Endothelial cell of umbilical vein (primary cell): ENCODE data around the gene HEXIM2. TPM values are rescaled to one million over a fixed set of nuclear protein-coding genes. Genes with fewer than 3 reads are reported as not detected.

Experiments used
- BruUV-seq: library from RNA; stranded (reverse); fragments of 400-500 nt; replicated peaks from 2 replicates; lab custom pipeline; 2021; lab: Mats Ljungman, UMichigan
- CTCF ChIA-PET: fragments of 300-600, 350-600 bp; sonication (Branson Sonifier 250); formaldehyde crosslinking; loops from one replicate; lab custom pipeline; 2021; ENCODE audit warnings: antibody characterized with exemption, inconsistent platforms; lab: Charles Lee
- POLR2A ChIA-PET: fragments of 300-600, 350-600 bp; sonication (Branson Sonifier 250); formaldehyde crosslinking; loops from one replicate; lab custom pipeline; 2021; ENCODE audit warnings: antibody characterized with exemption, inconsistent platforms; lab: Charles Lee
- DNase-seq: peaks from one replicate; pipeline ENCODE4 v3.0.0-alpha.2; 2011; ENCODE audit warnings: low read depth, low spot score
- FAIRE-seq: peaks from 2 replicates; lab custom pipeline; 2011; peaks lifted over from hg19 to GRCh38; lab: Jason Lieb, UNC
- H2AFZ ChIP-seq: 2 replicates; pipeline ENCODE4 v1.6.0; 2012; ENCODE audit warnings: low read depth, low read length, control low read depth, inconsistent platforms
- H3K27ac ChIP-seq: 2 replicates; pipeline ENCODE4 v1.5.1; 2011; ENCODE audit warnings: low read depth, mild to moderate bottlenecking, control low read depth, low read length, moderate library complexity; ENCODE audit not compliant: insufficient read depth
- H3K27me3 ChIP-seq, 2 experiments: 2 replicates each; pipeline versions ENCODE4 v1.6.0 to v1.6.1; 2011; ENCODE audit warnings: low read length in 2 of 2, mixed read lengths in 1 of 2; ENCODE audit not compliant: control insufficient read depth in 2 of 2, insufficient read depth in 2 of 2
- H3K36me3 ChIP-seq, 2 experiments: 2 replicates in 1 of 2; 3 replicates in 1 of 2; pipeline ENCODE4 v1.5.1; 2011; ENCODE audit warnings: low read length in 2 of 2, mild to moderate bottlenecking in 1 of 2, moderate library complexity in 1 of 2; ENCODE audit not compliant: control insufficient read depth in 2 of 2, insufficient read depth in 2 of 2; ENCODE audit errors: extremely low read depth in 1 of 2
- H3K4me1 ChIP-seq: 3 replicates; pipeline ENCODE4 v1.5.1; 2011; ENCODE audit warnings: mild to moderate bottlenecking, low read length; ENCODE audit not compliant: control insufficient read depth, insufficient read depth; ENCODE audit errors: extremely low read depth
- H3K4me2 ChIP-seq: 2 replicates; pipeline ENCODE4 v1.6.1; 2011; ENCODE audit warnings: low read length, control low read depth, mixed read lengths; ENCODE audit not compliant: insufficient read depth
- H3K4me3 ChIP-seq, 3 experiments: fragments of 200-600 bp in 1 of 3; sonication (generic), shearing (Covaris generic) in 1 of 3; replicated peaks in 1 of 3; 2 replicates each; pipeline ENCODE4 v1.5.1; 2011 to 2016; ENCODE audit warnings: control low read depth in 3 of 3, low read length in 3 of 3, mild to moderate bottlenecking in 2 of 3, inconsistent platforms in 1 of 3, low read depth in 1 of 3, moderate library complexity in 1 of 3; ENCODE audit not compliant: insufficient read depth in 1 of 3
- H3K79me2 ChIP-seq: 2 replicates; pipeline ENCODE4 v1.6.0; 2012; ENCODE audit warnings: low read length, inconsistent platforms; ENCODE audit not compliant: control insufficient read depth, insufficient read depth
- H3K9ac ChIP-seq: replicated peaks from 2 replicates; pipeline ENCODE3; 2011; ENCODE audit warnings: low read length, control low read depth; ENCODE audit not compliant: insufficient read depth; ENCODE audit errors: extremely low read depth
- H3K9me1 ChIP-seq: replicated peaks from 3 replicates; pipeline ENCODE4 v1.6.0; 2011; ENCODE audit warnings: mild to moderate bottlenecking, low read length; ENCODE audit not compliant: control insufficient read depth, insufficient read depth; ENCODE audit errors: extremely low read depth
- H3K9me3 ChIP-seq: replicated peaks from 2 replicates; pipeline ENCODE4 v1.5.1; 2012; ENCODE audit warnings: low read length, inconsistent platforms; ENCODE audit not compliant: control insufficient read depth, insufficient read depth
- H4K20me1 ChIP-seq: replicated peaks from 2 replicates; pipeline ENCODE3; 2011; ENCODE audit warnings: mild to moderate bottlenecking, low read length; ENCODE audit not compliant: control insufficient read depth, insufficient read depth; ENCODE audit errors: extremely low read depth
- EZH2 ChIP-seq: IDR thresholded peaks from 2 replicates; pipeline ENCODE4 v1.6.1; 2012; ENCODE audit warnings: borderline replicate concordance, low read depth, mild to moderate bottlenecking, moderate library complexity, low read length, inconsistent platforms; ENCODE audit not compliant: severe bottlenecking
- FOS ChIP-seq: IDR thresholded peaks from 2 replicates; pipeline ENCODE4 v1.6.1; 2011; ENCODE audit warnings: mild to moderate bottlenecking, low read length, moderate library complexity, borderline replicate concordance; ENCODE audit not compliant: insufficient read depth
- GATA2 ChIP-seq: IDR thresholded peaks from 2 replicates; pipeline ENCODE4 v1.7.0; 2011; ENCODE audit warnings: low read depth, mild to moderate bottlenecking, moderate library complexity, mixed read lengths, low read length; ENCODE audit not compliant: insufficient read length, insufficient read depth
- JUN ChIP-seq: IDR thresholded peaks from 2 replicates; pipeline ENCODE4 v1.6.1; 2011; ENCODE audit warnings: borderline replicate concordance, low read depth; ENCODE audit not compliant: insufficient read length, insufficient read depth
- MYC ChIP-seq: IDR thresholded peaks from one replicate; pipeline ENCODE4 v1.6.1; 2011; ENCODE audit warnings: mild to moderate bottlenecking, low read depth, low read length
- POLR2A ChIP-seq: IDR thresholded peaks from 2 replicates; pipeline ENCODE4 v1.6.1; 2012; ENCODE audit warnings: low read depth, mild to moderate bottlenecking, control low read depth, low read length
- POLR2AphosphoS5 ChIP-seq: IDR thresholded peaks from 2 replicates; pipeline ENCODE4 v1.6.1; 2012; ENCODE audit warnings: low read depth, mild to moderate bottlenecking, control low read depth, low read length, moderate library complexity; ENCODE audit not compliant: insufficient read depth
- dilution Hi-C: fragments of 300-500 bp; cut with MboI; formaldehyde crosslinking; loops from one replicate; pipeline ENCODE4 v1.15.0; 2019; ENCODE audit warnings: low sequenced_read_pairs; ENCODE audit not compliant: extremely low pct_ligation_motif_present
- intact Hi-C: fragments of 100-400 bp; cut with micrococcal nuclease; formaldehyde crosslinking; loops from one replicate; pipeline ENCODE4 v1.10.0; 2022
- polyA plus RNA-seq, 4 experiments: library from polyadenylated mRNA; depleted of rRNA in 3 of 4; stranded (reverse) in 3 of 4; unstranded in 1 of 4; fragments of >200 nt; gene quantifications; 2 replicates each; pipeline versions ENCODE4 v1.2.1 to v1.2.3, GENCODE V29; 2011 to 2012; ENCODE audit warnings: missing spikeins in 1 of 4
- total RNA-seq: library from RNA; stranded (reverse); gene quantifications from 2 replicates; pipeline ENCODE4 v1.2.3, GENCODE V29; 2021
- TF ChIP-seq, protein P1 (sequence below): IDR thresholded peaks from 2 replicates; pipeline ENCODE4 v1.6.1; 2011; ENCODE audit not compliant: insufficient read depth, insufficient read length
- TF ChIP-seq, protein P2 (sequence below), 2 donors: IDR thresholded peaks; 1 replicate in 1 of 2; 2 replicates in 1 of 2; pipeline ENCODE4 v1.5.1; 2011; ENCODE audit warnings: low read length in 2 of 2, mild to moderate bottlenecking in 2 of 2, moderate library complexity in 2 of 2, control low read depth in 1 of 2, inconsistent platforms in 1 of 2, low read depth in 1 of 2; ENCODE audit not compliant: insufficient read depth in 1 of 2; ENCODE audit errors: extremely low read depth in 1 of 2

Gene HEXIM2
- total and polyA plus RNA-seq, 2 donors (not counting 3 experiments of a cell fraction or from before 2014, with no cell fraction given) = 2.9 to 3.8 TPM

DNA sequence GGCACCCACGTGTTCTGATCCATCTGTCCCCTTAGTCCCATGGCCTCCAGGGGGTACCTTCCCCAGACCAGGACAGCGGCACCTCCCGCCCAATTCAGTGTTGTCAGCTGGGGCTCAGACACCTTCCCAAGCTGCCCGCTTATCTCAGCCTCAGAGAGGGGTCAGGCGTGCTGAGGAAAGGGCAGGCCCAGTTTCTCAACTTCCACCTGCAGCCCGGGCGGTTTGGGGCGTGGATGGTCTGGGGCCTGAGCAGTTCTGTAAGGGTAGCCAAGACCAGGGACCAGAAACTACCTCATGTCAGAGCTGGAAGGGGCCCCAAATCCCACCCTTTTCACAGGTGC is 34.5 kb upstream of the HEXIM2 start:
- no peak for DNase-seq
- no TSS peak for BruUV-seq
- FAIRE-seq = no peak
- no peak overlapping the region for H3K4me2 ChIP-seq
- TF ChIP-seq FOS = no peak
- no peak for TF ChIP-seq POLR2AphosphoS5
- TF ChIP-seq, protein P1, sequence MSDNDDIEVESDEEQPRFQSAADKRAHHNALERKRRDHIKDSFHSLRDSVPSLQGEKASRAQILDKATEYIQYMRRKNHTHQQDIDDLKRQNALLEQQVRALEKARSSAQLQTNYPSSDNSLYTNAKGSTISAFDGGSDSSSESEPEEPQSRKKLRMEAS = no peak
- no peak for TF ChIP-seq JUN
- no peak for TF ChIP-seq MYC
- no peak for TF ChIP-seq GATA2
- no peak for TF ChIP-seq POLR2A
- TF ChIP-seq, protein P2, sequence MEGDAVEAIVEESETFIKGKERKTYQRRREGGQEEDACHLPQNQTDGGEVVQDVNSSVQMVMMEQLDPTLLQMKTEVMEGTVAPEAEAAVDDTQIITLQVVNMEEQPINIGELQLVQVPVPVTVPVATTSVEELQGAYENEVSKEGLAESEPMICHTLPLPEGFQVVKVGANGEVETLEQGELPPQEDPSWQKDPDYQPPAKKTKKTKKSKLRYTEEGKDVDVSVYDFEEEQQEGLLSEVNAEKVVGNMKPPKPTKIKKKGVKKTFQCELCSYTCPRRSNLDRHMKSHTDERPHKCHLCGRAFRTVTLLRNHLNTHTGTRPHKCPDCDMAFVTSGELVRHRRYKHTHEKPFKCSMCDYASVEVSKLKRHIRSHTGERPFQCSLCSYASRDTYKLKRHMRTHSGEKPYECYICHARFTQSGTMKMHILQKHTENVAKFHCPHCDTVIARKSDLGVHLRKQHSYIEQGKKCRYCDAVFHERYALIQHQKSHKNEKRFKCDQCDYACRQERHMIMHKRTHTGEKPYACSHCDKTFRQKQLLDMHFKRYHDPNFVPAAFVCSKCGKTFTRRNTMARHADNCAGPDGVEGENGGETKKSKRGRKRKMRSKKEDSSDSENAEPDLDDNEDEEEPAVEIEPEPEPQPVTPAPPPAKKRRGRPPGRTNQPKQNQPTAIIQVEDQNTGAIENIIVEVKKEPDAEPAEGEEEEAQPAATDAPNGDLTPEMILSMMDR (IDR thresholded peaks at IDR 0.05; ENCODE audit: extremely low read depth in 1 of 2, insufficient read depth in 1 of 2, low read depth in 1 of 2, low read length in 2 of 2) = no peak
- no peak for TF ChIP-seq EZH2
- no peaks in the 10 kb centered on the region for H3K9me3 ChIP-seq
- H3K4me1 ChIP-seq = peaks cover 36% of the 10 kb centered on the region
- intact Hi-C loops = no loop called here
- POLR2A ChIA-PET = no interaction called here
- H3K36me3 ChIP-seq = no peaks in the 10 kb centered on the region
- no peaks in the 10 kb centered on the region for H3K9me1 ChIP-seq
- H4K20me1 ChIP-seq = no peaks in the 10 kb centered on the region
- dilution Hi-C loops = no loop called here
- CTCF ChIA-PET = interaction anchor here (1.1 to 7.2 kb wide), 4 partner anchors 18 to 70 kb away, joined by 3 to 61 read pairs (median 5); no protein-coding TSS in a partner anchor
- no peaks in the 10 kb centered on the region for H3K27me3 ChIP-seq
- no peak overlapping the region for H3K27ac ChIP-seq
- no peak overlapping the region for H2AFZ ChIP-seq
- no peak overlapping the region for H3K9ac ChIP-seq
- H3K4me3 ChIP-seq = no peak overlapping the region
- peaks cover 2% of the 10 kb centered on the region for H3K79me2 ChIP-seq
